ENCODE data around the gene SNRPB. TPM values are rescaled to one million over a fixed set of nuclear protein-coding genes. Genes with fewer than 3 reads are reported as not detected.

Gene SNRPB
- total and polyA plus RNA-seq, 2 donors (not counting 3 experiments of a cell fraction or from before 2014, with no cell fraction given): 296 to 340 TPM

DNA sequence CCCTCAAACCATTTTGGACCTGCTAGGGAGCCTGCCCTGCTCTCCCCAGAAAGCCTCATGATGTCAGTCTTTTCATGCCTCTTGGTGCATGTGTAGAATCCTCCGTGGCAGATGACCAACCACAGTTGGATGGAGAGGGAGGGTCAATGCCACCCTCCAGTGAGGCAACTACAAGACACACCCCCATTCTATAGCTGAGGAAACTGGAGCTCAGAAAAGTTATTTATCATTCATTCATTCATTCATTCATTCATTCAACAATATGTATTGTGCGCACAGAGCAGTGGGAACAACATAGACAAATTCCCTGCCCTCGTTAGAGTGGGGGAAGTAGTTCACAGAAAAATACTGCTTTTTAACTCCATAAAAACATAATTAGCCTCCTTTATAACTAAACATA is 16.8 kb downstream of the SNRPB start:
- Histone ChIP-seq H4K20me1 (replicated peaks; ENCODE audit: control insufficient read depth, extremely low read depth, insufficient read depth, low read length) (no peaks in the 10 kb centered on the region), H3K27me3 (ENCODE audit: control insufficient read depth in 2 of 2, insufficient read depth in 2 of 2, low read length in 2 of 2) (no peaks in the 10 kb centered on the region), H3K27ac (ENCODE audit: insufficient read depth, low read depth, low read length) (no peak overlapping the region), H3K9me1 (replicated peaks; ENCODE audit: control insufficient read depth, extremely low read depth, insufficient read depth, low read length) (no peaks in the 10 kb centered on the region), H3K36me3 (ENCODE audit: control insufficient read depth in 2 of 2, extremely low read depth in 1 of 2, insufficient read depth in 2 of 2, low read length in 2 of 2) (peaks cover 0 to 2% of the 10 kb centered on the region in 2 experiments), H3K9me3 (replicated peaks; ENCODE audit: control insufficient read depth, insufficient read depth, low read length) (no peaks in the 10 kb centered on the region), H3K4me1 (ENCODE audit: control insufficient read depth, extremely low read depth, insufficient read depth, low read length) (no peaks in the 10 kb centered on the region), H3K79me2 (ENCODE audit: control insufficient read depth, insufficient read depth, low read length) (no peaks in the 10 kb centered on the region), H2AFZ (ENCODE audit: low read depth, low read length) (no peak overlapping the region), H3K9ac (replicated peaks; ENCODE audit: extremely low read depth, insufficient read depth, low read length) (no peak overlapping the region), H3K4me3 (replicated peaks in 1 of 3; ENCODE audit: insufficient read depth in 1 of 3, low read depth in 1 of 3, low read length in 3 of 3) (no peak overlapping the region), H3K4me2 (ENCODE audit: insufficient read depth, low read length) (no peak overlapping the region)
- DNase-seq (ENCODE audit: low read depth, low spot score): no peak
- dilution Hi-C loops (cut with MboI; ENCODE audit: extremely low pct_ligation_motif_present, low sequenced_read_pairs) (no loop called here), intact Hi-C loops (cut with micrococcal nuclease) (loop anchor here (2.0 to 10.0 kb wide), 3 partner anchors 349 to 486 kb away; partner anchors contain the start of gene STK35)
- no TSS peak for BruUV-seq (replicated peaks)
- no peak for FAIRE-seq
- CTCF ChIA-PET: interaction anchor here (1.4 to 4.8 kb wide), 2 partner anchors 17 to 247 kb away, joined by 5 to 55 read pairs; partner anchors contain the start of gene SNRPB
- TF ChIP-seq GATA2 (IDR thresholded peaks at IDR 0.05; ENCODE audit: insufficient read depth, insufficient read length, low read depth, low read length): no peak
- TF ChIP-seq, protein P1, sequence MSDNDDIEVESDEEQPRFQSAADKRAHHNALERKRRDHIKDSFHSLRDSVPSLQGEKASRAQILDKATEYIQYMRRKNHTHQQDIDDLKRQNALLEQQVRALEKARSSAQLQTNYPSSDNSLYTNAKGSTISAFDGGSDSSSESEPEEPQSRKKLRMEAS (IDR thresholded peaks at IDR 0.05; ENCODE audit: insufficient read depth, insufficient read length): no peak
- TF ChIP-seq POLR2AphosphoS5 (IDR thresholded peaks at IDR 0.05; ENCODE audit: insufficient read depth, low read depth, low read length): no peak
- TF ChIP-seq MYC (IDR thresholded peaks at IDR 0.05; ENCODE audit: low read depth, low read length): no peak
- no peak for TF ChIP-seq JUN (IDR thresholded peaks at IDR 0.05; ENCODE audit: borderline replicate concordance, insufficient read depth, insufficient read length, low read depth)
- TF ChIP-seq POLR2A (IDR thresholded peaks at IDR 0.05; ENCODE audit: low read depth, low read length): no peak
- no peak for TF ChIP-seq EZH2 (IDR thresholded peaks at IDR 0.05; ENCODE audit: borderline replicate concordance, low read depth, low read length, severe bottlenecking)
- POLR2A ChIA-PET: no interaction called here

Data from endothelial cell of umbilical vein (primary cell).